HEK293 (cell line): ENCODE results near the gene LLCFC1.

Experiments used
- CTCF ChIA-PET: fragments of 350-600 bp; formaldehyde crosslinking; extraction: SDS; loops from one replicate; lab custom pipeline; 2021; ENCODE audit warnings: antibody characterized with exemption; lab: Yijun Ruan, JAX
- POLR2A ChIA-PET: fragments of 300-600 bp; formaldehyde crosslinking; extraction: SDS; loops from one replicate; lab custom pipeline; 2020; ENCODE audit warnings: antibody characterized with exemption, inconsistent platforms; lab: Yijun Ruan, JAX
- H3K27ac ChIP-seq: fragments of 200-500 bp; sonication (Bioruptor generic); 2 replicates; pipeline ENCODE4 v1.5.1; 2014; ENCODE audit warnings: low read depth, low read length, control low read depth, inconsistent platforms; ENCODE audit errors: extremely low read depth
- H3K36me3 ChIP-seq, 2 experiments: fragments of 200-500 bp in 1 of 2; sonication (Bioruptor generic) in 1 of 2; 1 replicate in 1 of 2; 2 replicates in 1 of 2; pipeline ENCODE4 v1.5.1; 2014 to 2017; ENCODE audit warnings: inconsistent platforms in 2 of 2, low read length in 2 of 2; ENCODE audit not compliant: control insufficient read depth in 2 of 2, insufficient read depth in 1 of 2
- H3K4me1 ChIP-seq: fragments of 200-500 bp; sonication (Bioruptor generic); 2 replicates; pipeline ENCODE4 v1.5.1; 2014; ENCODE audit warnings: mild to moderate bottlenecking, low read length, inconsistent platforms; ENCODE audit not compliant: control insufficient read depth, insufficient read depth
- H3K4me3 ChIP-seq: 2 replicates; pipeline ENCODE4 v1.5.1; 2011; ENCODE audit warnings: low read depth, mild to moderate bottlenecking, control low read depth, low read length, moderate library complexity
- H3K9me3 ChIP-seq: fragments of 200-500 bp; sonication (Bioruptor generic); 2 replicates; pipeline ENCODE4 v1.5.1; 2014; ENCODE audit warnings: low read depth, low read length, inconsistent platforms; ENCODE audit not compliant: control insufficient read depth, insufficient read depth
- EGR2 ChIP-seq: fragments of 450-650 bp; formaldehyde crosslinking; IDR thresholded peaks from 2 replicates; pipeline ENCODE4 v1.5.1; 2016; ENCODE audit warnings: low read depth, missing biosample characterization, missing genetic modification characterization
- GLI2 ChIP-seq: fragments of 450-650 bp; formaldehyde crosslinking; IDR thresholded peaks from 2 replicates; pipeline ENCODE4; 2017; ENCODE audit warnings: missing biosample characterization, missing genetic modification characterization, low read depth, borderline replicate concordance
- KLF10 ChIP-seq: fragments of 450-650 bp; IDR thresholded peaks from 2 replicates; pipeline ENCODE4 v1.5.1; 2018; ENCODE audit warnings: missing biosample characterization, mild to moderate bottlenecking, missing genetic modification characterization
- MZF1 ChIP-seq: fragments of 450-650 bp; formaldehyde crosslinking; IDR thresholded peaks from 2 replicates; pipeline ENCODE4 v1.5.1; 2017; ENCODE audit warnings: missing biosample characterization, missing genetic modification characterization, borderline replicate concordance
- ZBTB1 ChIP-seq: fragments of 450-650 bp; formaldehyde crosslinking; IDR thresholded peaks from 2 replicates; pipeline ENCODE4 v1.5.1; 2016; ENCODE audit warnings: missing biosample characterization, missing genetic modification characterization
- ZFHX2 ChIP-seq: fragments of 450-650 bp; formaldehyde crosslinking; conservative IDR thresholded peaks from 2 replicates; pipeline ENCODE4 v1.5.1; 2016; ENCODE audit warnings: missing biosample characterization, missing genetic modification characterization
- ZNF133 ChIP-seq: fragments of 450-650 bp; formaldehyde crosslinking; IDR thresholded peaks from 2 replicates; pipeline ENCODE4 v1.5.1; 2016; ENCODE audit warnings: missing biosample characterization, missing genetic modification characterization
- ZNF202 ChIP-seq: fragments of 450-650 bp; formaldehyde crosslinking; IDR thresholded peaks from 2 replicates; pipeline ENCODE4 v1.5.1; 2016; ENCODE audit warnings: missing biosample characterization, missing genetic modification characterization, borderline replicate concordance
- ZNF248 ChIP-seq: fragments of 450-650 bp; formaldehyde crosslinking; IDR thresholded peaks from 2 replicates; pipeline ENCODE4 v1.5.1; 2017; ENCODE audit warnings: missing biosample characterization, missing genetic modification characterization
- ZNF292 ChIP-seq: fragments of 450-650 bp; formaldehyde crosslinking; IDR thresholded peaks from 2 replicates; pipeline ENCODE4 v1.5.1; 2016; ENCODE audit warnings: low read depth, missing biosample characterization, missing genetic modification characterization, borderline replicate concordance
- ZNF302 ChIP-seq: fragments of 450-650 bp; formaldehyde crosslinking; IDR thresholded peaks from 2 replicates; pipeline ENCODE4 v1.5.1; 2016; ENCODE audit warnings: missing biosample characterization, missing genetic modification characterization, low read depth
- ZNF324 ChIP-seq: fragments of 450-650 bp; formaldehyde crosslinking; IDR thresholded peaks from 2 replicates; pipeline ENCODE4 v1.5.1; 2016; ENCODE audit warnings: missing biosample characterization, missing genetic modification characterization
- ZNF354C ChIP-seq: fragments of 450-650 bp; formaldehyde crosslinking; IDR thresholded peaks from 2 replicates; pipeline ENCODE4 v1.5.1; 2016; ENCODE audit warnings: missing biosample characterization, missing genetic modification characterization, low read depth, borderline replicate concordance
- ZNF571 ChIP-seq: fragments of 450-650 bp; formaldehyde crosslinking; IDR thresholded peaks from 2 replicates; pipeline ENCODE4 v1.5.0; 2017; ENCODE audit warnings: missing biosample characterization, missing genetic modification characterization
- ZNF610 ChIP-seq: fragments of 450-650 bp; formaldehyde crosslinking; IDR thresholded peaks from 2 replicates; pipeline ENCODE4 v1.5.1; 2016; ENCODE audit warnings: missing biosample characterization, missing genetic modification characterization, borderline replicate concordance
- ZNF629 ChIP-seq: fragments of 450-650 bp; formaldehyde crosslinking; IDR thresholded peaks from 2 replicates; pipeline ENCODE4 v1.5.1; 2017; ENCODE audit warnings: missing biosample characterization, missing genetic modification characterization
- ZNF658 ChIP-seq: fragments of 450-650 bp; formaldehyde crosslinking; IDR thresholded peaks from 2 replicates; pipeline ENCODE4; 2016; ENCODE audit warnings: missing biosample characterization, missing genetic modification characterization
- ZNF660 ChIP-seq: fragments of 450-650 bp; IDR thresholded peaks from 2 replicates; pipeline ENCODE4 v1.5.1; 2018; ENCODE audit warnings: missing biosample characterization, mild to moderate bottlenecking, missing genetic modification characterization
- ZNF701 ChIP-seq: fragments of 450-650 bp; formaldehyde crosslinking; IDR thresholded peaks from 2 replicates; pipeline ENCODE4 v1.5.1; 2016; ENCODE audit warnings: missing biosample characterization, missing genetic modification characterization
- ZNF791 ChIP-seq: fragments of 450-650 bp; formaldehyde crosslinking; IDR thresholded peaks from 2 replicates; pipeline ENCODE4 v1.5.1; 2016; ENCODE audit warnings: missing biosample characterization, missing genetic modification characterization
- TF ChIP-seq, protein P1 (sequence below): fragments of 450-650 bp; formaldehyde crosslinking; IDR thresholded peaks from 2 replicates; pipeline ENCODE4 v1.5.1; 2016; ENCODE audit warnings: missing biosample characterization, missing genetic modification characterization, borderline replicate concordance
- TF ChIP-seq, protein P2 (sequence below): fragments of 450-650 bp; formaldehyde crosslinking; IDR thresholded peaks from 2 replicates; pipeline ENCODE4 v1.5.1; 2016; ENCODE audit warnings: missing biosample characterization, missing genetic modification characterization
- TF ChIP-seq, protein P3 (sequence below): fragments of 450-650 bp; formaldehyde crosslinking; IDR thresholded peaks from 2 replicates; pipeline ENCODE4 v1.5.1; 2016; ENCODE audit warnings: missing biosample characterization, missing genetic modification characterization
- TF ChIP-seq, protein P4 (sequence below): fragments of 450-650 bp; formaldehyde crosslinking; IDR thresholded peaks from 2 replicates; pipeline ENCODE4 v1.5.1; 2016; ENCODE audit warnings: missing biosample characterization, missing genetic modification characterization

The LLCFC1 gene

DNA sequence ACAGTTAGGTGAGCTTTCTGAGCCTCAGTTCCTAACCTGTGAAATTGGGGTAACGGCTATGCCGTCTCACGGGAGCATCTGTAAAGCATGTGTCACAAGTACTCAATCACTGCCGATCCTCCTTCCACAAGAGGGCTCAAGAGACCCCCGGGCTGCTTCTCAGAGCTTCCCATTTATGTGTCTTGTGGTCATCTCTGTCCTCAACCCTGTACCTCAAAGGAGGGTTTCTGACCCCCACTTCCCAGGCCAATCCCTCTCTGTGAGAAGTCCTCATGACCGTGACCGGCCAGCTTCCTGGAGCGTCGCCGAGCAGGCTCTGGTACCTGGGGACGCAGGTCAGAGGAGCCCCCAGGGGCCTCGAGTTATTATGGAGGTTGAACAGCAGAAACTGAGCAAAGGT lies 5.2 kb upstream of the LLCFC1 start:
- Histone ChIP-seq H3K9me3 (no peaks in the 10 kb centered on the region), H3K27ac (no peak overlapping the region), H3K36me3 (no peaks in the 10 kb centered on the region), H3K4me1 (no peaks in the 10 kb centered on the region), H3K4me3 (no peak overlapping the region)
- POLR2A ChIA-PET = no interaction called here
- TF ChIP-seq ZFHX2 (tag by site-specific recombination) = no peak
- no peak for TF ChIP-seq ZBTB1 (tag by site-specific recombination)
- TF ChIP-seq ZNF324 (tag by site-specific recombination) = no peak
- TF ChIP-seq ZNF292 (tag by site-specific recombination) = no peak
- TF ChIP-seq KLF10 (tag by site-specific recombination) = no peak
- TF ChIP-seq ZNF660 (tag by site-specific recombination) = no peak
- TF ChIP-seq ZNF701 (tag by site-specific recombination) = no peak
- no peak for TF ChIP-seq ZNF658
- TF ChIP-seq ZNF610 = no peak
- TF ChIP-seq, protein P1, sequence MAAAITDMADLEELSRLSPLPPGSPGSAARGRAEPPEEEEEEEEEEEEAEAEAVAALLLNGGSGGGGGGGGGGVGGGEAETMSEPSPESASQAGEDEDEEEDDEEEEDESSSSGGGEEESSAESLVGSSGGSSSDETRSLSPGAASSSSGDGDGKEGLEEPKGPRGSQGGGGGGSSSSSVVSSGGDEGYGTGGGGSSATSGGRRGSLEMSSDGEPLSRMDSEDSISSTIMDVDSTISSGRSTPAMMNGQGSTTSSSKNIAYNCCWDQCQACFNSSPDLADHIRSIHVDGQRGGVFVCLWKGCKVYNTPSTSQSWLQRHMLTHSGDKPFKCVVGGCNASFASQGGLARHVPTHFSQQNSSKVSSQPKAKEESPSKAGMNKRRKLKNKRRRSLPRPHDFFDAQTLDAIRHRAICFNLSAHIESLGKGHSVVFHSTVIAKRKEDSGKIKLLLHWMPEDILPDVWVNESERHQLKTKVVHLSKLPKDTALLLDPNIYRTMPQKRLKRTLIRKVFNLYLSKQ (tag by site-specific recombination) = no peak
- TF ChIP-seq ZNF133 (tag by site-specific recombination) = no peak
- no peak for TF ChIP-seq MZF1 (tag by site-specific recombination)
- TF ChIP-seq, protein P2, sequence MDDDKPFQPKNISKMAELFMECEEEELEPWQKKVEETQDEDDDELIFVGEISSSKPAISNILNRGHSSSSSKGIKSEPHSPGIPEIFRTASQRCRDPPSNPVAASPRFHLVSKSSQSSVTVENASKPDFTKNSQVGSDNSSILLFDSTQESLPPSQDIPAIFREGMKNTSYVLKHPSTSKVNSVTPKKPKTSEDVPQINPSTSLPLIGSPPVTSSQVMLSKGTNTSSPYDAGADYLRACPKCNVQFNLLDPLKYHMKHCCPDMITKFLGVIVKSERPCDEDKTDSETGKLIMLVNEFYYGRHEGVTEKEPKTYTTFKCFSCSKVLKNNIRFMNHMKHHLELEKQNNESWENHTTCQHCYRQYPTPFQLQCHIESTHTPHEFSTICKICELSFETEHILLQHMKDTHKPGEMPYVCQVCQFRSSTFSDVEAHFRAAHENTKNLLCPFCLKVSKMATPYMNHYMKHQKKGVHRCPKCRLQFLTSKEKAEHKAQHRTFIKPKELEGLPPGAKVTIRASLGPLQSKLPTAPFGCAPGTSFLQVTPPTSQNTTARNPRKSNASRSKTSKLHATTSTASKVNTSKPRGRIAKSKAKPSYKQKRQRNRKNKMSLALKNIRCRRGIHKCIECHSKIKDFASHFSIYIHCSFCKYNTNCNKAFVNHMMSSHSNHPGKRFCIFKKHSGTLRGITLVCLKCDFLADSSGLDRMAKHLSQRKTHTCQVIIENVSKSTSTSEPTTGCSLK (tag by site-specific recombination) = no peak
- TF ChIP-seq, protein P3, sequence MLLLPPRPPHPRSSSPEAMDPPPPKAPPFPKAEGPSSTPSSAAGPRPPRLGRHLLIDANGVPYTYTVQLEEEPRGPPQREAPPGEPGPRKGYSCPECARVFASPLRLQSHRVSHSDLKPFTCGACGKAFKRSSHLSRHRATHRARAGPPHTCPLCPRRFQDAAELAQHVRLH (tag by site-specific recombination) = no peak
- TF ChIP-seq ZNF354C (tag by site-specific recombination) = no peak
- CTCF ChIA-PET = interaction anchor here (0.6 to 1.3 kb wide), 4 partner anchors 18 to 494 kb away, joined by 3 to 5 read pairs (median 4); no protein-coding TSS in a partner anchor

DNA sequence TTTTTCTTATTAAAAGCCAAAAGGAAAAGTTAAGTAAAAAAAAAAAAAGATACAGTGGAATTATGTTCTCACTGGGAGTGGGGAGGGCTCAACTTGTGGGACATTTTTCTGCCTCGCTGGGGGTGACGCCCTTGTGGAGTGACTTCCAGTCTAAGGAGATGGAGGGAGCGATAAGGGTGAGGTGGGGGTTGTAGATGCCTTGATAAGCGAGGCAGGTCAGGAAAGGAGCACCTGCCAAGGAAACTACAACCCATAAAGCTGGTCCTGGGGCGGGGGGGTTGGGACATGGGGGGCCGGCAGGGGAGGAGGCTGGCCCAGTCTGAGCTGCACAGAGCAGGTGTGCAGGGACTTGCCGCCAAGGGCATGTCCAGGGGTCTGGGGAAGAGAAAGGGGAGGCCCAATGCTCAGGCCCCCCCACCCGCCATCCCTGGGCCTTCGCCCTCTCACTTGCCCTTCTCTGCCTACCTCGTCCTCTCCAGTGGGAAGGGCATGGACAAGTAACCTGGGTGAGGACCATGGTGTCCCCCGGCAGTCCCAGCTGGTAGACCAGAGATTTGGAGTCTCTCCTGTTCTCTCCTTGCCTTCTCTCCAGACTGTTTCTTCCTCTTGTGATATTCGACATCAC lies 3.2 kb upstream of the LLCFC1 start:
- Histone ChIP-seq H3K27ac (no peak overlapping the region), H3K4me3 (no peak overlapping the region), H3K9me3 (no peaks in the 10 kb centered on the region), H3K4me1 (no peaks in the 10 kb centered on the region)
- ChIA-PET POLR2A (no interaction called here), CTCF (interaction anchor here (0.7 to 1.1 kb wide), 5 partner anchors 25 to 454 kb away, joined by 3 to 4 read pairs (median 3); no protein-coding TSS in a partner anchor)
- TF ChIP-seq, protein P4, sequence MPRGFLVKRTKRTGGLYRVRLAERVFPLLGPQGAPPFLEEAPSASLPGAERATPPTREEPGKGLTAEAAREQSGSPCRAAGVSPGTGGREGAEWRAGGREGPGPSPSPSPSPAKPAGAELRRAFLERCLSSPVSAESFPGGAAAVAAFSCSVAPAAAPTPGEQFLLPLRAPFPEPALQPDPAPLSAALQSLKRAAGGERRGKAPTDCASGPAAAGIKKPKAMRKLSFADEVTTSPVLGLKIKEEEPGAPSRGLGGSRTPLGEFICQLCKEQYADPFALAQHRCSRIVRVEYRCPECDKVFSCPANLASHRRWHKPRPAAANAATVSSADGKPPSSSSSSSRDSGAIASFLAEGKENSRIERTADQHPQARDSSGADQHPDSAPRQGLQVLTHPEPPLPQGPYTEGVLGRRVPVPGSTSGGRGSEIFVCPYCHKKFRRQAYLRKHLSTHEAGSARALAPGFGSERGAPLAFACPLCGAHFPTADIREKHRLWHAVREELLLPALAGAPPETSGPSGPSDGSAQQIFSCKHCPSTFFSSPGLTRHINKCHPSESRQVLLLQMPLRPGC = no peak
- no peak for TF ChIP-seq ZNF571 (tag by site-specific recombination)
- TF ChIP-seq ZNF629 = no peak
- no peak for TF ChIP-seq EGR2 (tag by site-specific recombination)
- no peak for TF ChIP-seq ZNF248 (tag by site-specific recombination)
- no peak for TF ChIP-seq ZNF202 (tag by site-specific recombination)
- no peak for TF ChIP-seq ZNF658
- TF ChIP-seq ZNF791 = no peak
- no peak for TF ChIP-seq ZNF302
- TF ChIP-seq GLI2 (tag by site-specific recombination) = no peak
- TF ChIP-seq, all 188 proteins: peak for 0
- H3K36me3 ChIP-seq = no peaks in the 10 kb centered on the region
